T-cell (primary cell): ENCODE data around the gene ADARB2. TPM values are rescaled to one million over a fixed set of nuclear protein-coding genes. Genes with fewer than 3 reads are reported as not detected.
"Not testable (repeated sequence)": the region's sequence is repeated elsewhere in the genome, so short reads cannot be mapped to it uniquely, and the experiment has no call there.

ENCODE experiments used
- ATAC-seq, 4 experiments: fragments of 200-7000 bp in 3 of 4; fragments of 150-1000 bp in 1 of 4; cut with Tn5 transposase; replicated peaks in 1 of 4; 1 replicate in 3 of 4; 2 replicates in 1 of 4; pipeline ENCODE4 v1.10.0; 2021; ENCODE audit warnings: moderate library complexity in 3 of 4, mild to moderate bottlenecking in 2 of 4, moderate number of reproducible peaks in 1 of 4
- CTCF ChIA-PET, 2 donors: fragments of 300-600 bp; sonication (Branson Sonifier 250); formaldehyde crosslinking; loops; one replicate each; lab custom pipeline; 2022; ENCODE audit warnings: antibody characterized with exemption in 2 of 2; lab: Charles Lee
- POLR2A ChIA-PET, 2 donors: fragments of 300-600 bp; sonication (Branson Sonifier 250); formaldehyde crosslinking; loops; one replicate each; lab custom pipeline; 2022; ENCODE audit warnings: antibody characterized with exemption in 2 of 2; lab: Charles Lee
- DNase-seq, 35 experiments: peaks; one replicate each; pipeline versions ENCODE4 v3.0.0 to v3.0.0-alpha.2; 2013 to 2023
- H3K27ac ChIP-seq: one replicate; pipeline ENCODE4 v1.5.1; 2013; ENCODE audit warnings: low read length
- H3K27me3 ChIP-seq, 2 experiments: replicated peaks in 1 of 2; 1 replicate in 1 of 2; 2 replicates in 1 of 2; pipeline versions ENCODE4 v1.6.1 to v1.7.0; 2013; ENCODE audit warnings: low read length in 1 of 2, mixed read lengths in 1 of 2; ENCODE audit not compliant: control insufficient read depth in 2 of 2, insufficient read depth in 2 of 2; ENCODE audit errors: extremely low read depth in 1 of 2
- H3K36me3 ChIP-seq, 2 donors: 1 replicate in 1 of 2; 2 replicates in 1 of 2; pipeline versions ENCODE4 v1.6.1 to v1.7.0; 2013; ENCODE audit warnings: low read length in 1 of 2; ENCODE audit not compliant: control insufficient read depth in 2 of 2, insufficient read depth in 1 of 2; ENCODE audit errors: extremely low read depth in 1 of 2
- H3K4me1 ChIP-seq, 2 experiments: 1 replicate in 1 of 2; 2 replicates in 1 of 2; pipeline versions ENCODE4 v1.6.1 to v1.7.0; 2013; ENCODE audit warnings: low read length in 2 of 2, mixed read lengths in 1 of 2; ENCODE audit not compliant: insufficient read depth in 2 of 2, control insufficient read depth in 1 of 2; ENCODE audit errors: extremely low read depth in 1 of 2
- H3K4me3 ChIP-seq, 2 donors: 1 replicate in 1 of 2; 2 replicates in 1 of 2; pipeline versions ENCODE4 v1.5.1 to v1.7.0; 2013; ENCODE audit warnings: mild to moderate bottlenecking in 2 of 2, low read length in 1 of 2, moderate library complexity in 1 of 2; ENCODE audit not compliant: control insufficient read depth in 1 of 2; ENCODE audit errors: extremely low read depth in 1 of 2
- H3K9me3 ChIP-seq: 2 replicates; pipeline ENCODE4 v1.7.0; 2013
- H3K27ac Mint-ChIP-seq, 2 donors: one replicate each; pipeline ENCODE4 v1.8.0; 2020 to 2021; ENCODE audit warnings: mild to moderate bottlenecking in 2 of 2, mixed read lengths in 2 of 2
- H3K27me3 Mint-ChIP-seq, 2 donors: one replicate each; pipeline ENCODE4 v1.8.0; 2021 to 2022; ENCODE audit warnings: mixed read lengths in 2 of 2
- H3K36me3 Mint-ChIP-seq: one replicate; pipeline ENCODE4 v1.8.0; 2021; ENCODE audit warnings: mixed read lengths
- H3K4me1 Mint-ChIP-seq, 3 donors: one replicate each; pipeline ENCODE4 v1.8.0; 2020 to 2022; ENCODE audit warnings: mixed read lengths in 3 of 3, mild to moderate bottlenecking in 1 of 3
- H3K4me3 Mint-ChIP-seq, 3 donors: one replicate each; pipeline ENCODE4 v1.8.0; 2020 to 2022; ENCODE audit warnings: mild to moderate bottlenecking in 3 of 3, mixed read lengths in 3 of 3, moderate library complexity in 3 of 3
- H3K9me3 Mint-ChIP-seq, 3 donors: one replicate each; pipeline ENCODE4 v1.8.0; 2020 to 2022; ENCODE audit warnings: mixed read lengths in 3 of 3
- WGBS: methylation state at CpG from one replicate; pipeline ENCODE4 v1.1.5; 2013; ENCODE audit warnings: missing lambda C conversion rate; ENCODE audit not compliant: insufficient coverage; 5-methylcytosine and 5-hydroxymethylcytosine counted together
- total RNA-seq, 35 experiments: library from RNA in 6 of 35; stranded (reverse) in 6 of 35; fragments of 120-200 nt in 1 of 35; gene quantifications; one replicate each; pipeline versions ENCODE4 v1.2.1 to v1.2.4 and lab custom pipeline; 2013 to 2026

ADARB2 gene
- total RNA-seq, 5 donors from 2014 or later (not counting 1 experiment from before 2014, with no cell fraction given) = 0.07 to 4.0 (median 0.41) TPM

DNA sequence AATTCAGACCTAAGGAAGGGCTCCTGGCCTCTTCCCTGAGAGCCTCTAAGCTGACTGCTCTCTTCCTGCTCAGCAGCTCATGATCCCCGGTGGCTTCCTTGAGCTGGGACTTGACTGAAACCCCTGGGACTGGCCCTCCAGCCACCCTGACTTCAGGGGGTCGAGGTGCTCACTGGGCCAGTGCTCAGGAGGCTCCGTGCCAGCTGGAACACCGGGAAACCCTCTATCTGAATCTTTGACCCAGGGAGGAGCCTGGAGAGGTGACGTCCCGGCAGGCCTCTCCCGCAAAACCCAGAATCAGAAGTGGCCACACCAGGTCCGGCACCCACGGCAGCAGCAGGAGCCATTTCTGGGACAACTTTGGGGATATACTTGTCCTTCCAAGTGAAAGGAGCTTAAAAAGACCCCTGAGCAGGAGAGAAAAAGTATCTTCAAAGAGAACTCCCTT, 570.5 kb downstream of the ADARB2 start:
- WGBS = 68% methylated on average over 7 of the region's 9 CpGs
- Histone ChIP-seq H3K4me3 (no peak overlapping the region), H3K4me1 (no peaks in the 10 kb centered on the region), H3K27me3 (peaks cover 0 to 39% of the 10 kb centered on the region in 2 experiments), H3K27ac (no peak overlapping the region), H3K36me3 (no peaks in the 10 kb centered on the region), H3K9me3 (no peaks in the 10 kb centered on the region)
- no peak for DNase-seq
- ChIA-PET POLR2A (no interaction called here), CTCF (no interaction called here)
- Mint-ChIP-seq H3K36me3 (no peaks in the 10 kb centered on the region), H3K4me1 (no peaks in the 10 kb centered on the region), H3K4me3 (no peak overlapping the region), H3K27ac (no peak overlapping the region), H3K9me3 (no peaks in the 10 kb centered on the region), H3K27me3 (peaks cover 7 to 11% of the 10 kb centered on the region in 2 donors)
- no peak for ATAC-seq

DNA sequence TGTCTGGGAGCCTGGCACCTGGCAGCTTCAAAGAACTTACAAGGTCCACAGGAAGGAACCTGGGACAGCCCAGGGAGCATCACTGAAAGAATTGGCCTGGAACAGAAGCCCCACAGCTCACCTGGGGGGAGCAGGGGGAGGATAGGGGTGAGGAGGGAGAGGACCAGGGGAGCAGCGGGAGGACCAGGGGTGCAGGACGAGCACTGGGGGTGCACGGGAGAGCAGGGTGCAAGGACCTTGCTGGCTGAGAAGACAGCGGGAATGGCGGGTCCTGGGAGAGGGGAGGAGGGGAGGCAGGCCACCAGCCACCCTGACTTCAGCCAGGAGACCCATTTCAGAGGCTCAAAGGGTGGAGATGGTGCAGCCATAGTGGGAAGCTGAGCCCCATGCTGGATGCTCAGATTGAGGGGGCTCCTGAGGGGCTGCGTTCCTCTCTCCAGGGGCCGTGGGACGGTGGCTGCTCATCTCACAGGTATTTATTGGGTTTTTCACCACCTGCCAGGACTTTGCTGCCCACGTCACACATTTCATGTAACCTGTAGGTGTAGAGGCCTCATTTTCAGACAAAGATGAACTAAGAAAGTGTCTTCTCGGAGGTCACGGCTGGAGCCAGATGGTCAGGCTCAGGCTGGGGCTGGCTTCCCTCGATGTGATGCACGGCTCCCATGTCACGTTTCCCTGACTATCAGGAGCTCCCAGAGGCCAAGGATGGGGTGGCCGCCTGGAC, 571.1 kb downstream of the ADARB2 start:
- 89% methylated on average over 10 of the region's 15 CpGs for WGBS
- H3K9me3 Mint-ChIP-seq = no peaks in the 10 kb centered on the region
- no peak for ATAC-seq
- peaks cover 5 to 8% of the 10 kb centered on the region in 2 donors for H3K27me3 Mint-ChIP-seq
- H3K9me3 ChIP-seq = no peaks in the 10 kb centered on the region
- ChIA-PET CTCF (no interaction called here), POLR2A (no interaction called here)
- H3K4me1 Mint-ChIP-seq = no peaks in the 10 kb centered on the region
- no peaks in the 10 kb centered on the region for H3K36me3 Mint-ChIP-seq
- H3K4me3 ChIP-seq = no peak overlapping the region
- no peak overlapping the region for H3K27ac Mint-ChIP-seq
- H3K4me1 ChIP-seq = no peaks in the 10 kb centered on the region
- peaks cover 0 to 36% of the 10 kb centered on the region in 2 experiments for H3K27me3 ChIP-seq
- H3K27ac ChIP-seq = no peak overlapping the region
- H3K4me3 Mint-ChIP-seq = no peak overlapping the region
- no peaks in the 10 kb centered on the region for H3K36me3 ChIP-seq
- no peak for DNase-seq

GRCh38 chr10:1163831-1164230, 573.5 kb downstream of the ADARB2 start:
- no peak overlapping the region for H3K4me3 ChIP-seq
- Mint-ChIP-seq H3K4me1 (no peaks in the 10 kb centered on the region), H3K27ac (no peak overlapping the region), H3K4me3 (no peak overlapping the region), H3K36me3 (no peaks in the 10 kb centered on the region), H3K9me3 (no peaks in the 10 kb centered on the region), H3K27me3 (peaks cover 2 to 8% of the 10 kb centered on the region in 2 donors)
- no peaks in the 10 kb centered on the region for H3K9me3 ChIP-seq
- H3K27ac ChIP-seq = no peak overlapping the region
- no peaks in the 10 kb centered on the region for H3K4me1 ChIP-seq
- H3K36me3 ChIP-seq = no peaks in the 10 kb centered on the region
- DNase-seq (no peak), ATAC-seq (no peak)
- ChIA-PET CTCF (no interaction called here), POLR2A (no interaction called here)
- 70% methylated on average over 2 of the region's 5 CpGs for WGBS
- peaks cover 0 to 18% of the 10 kb centered on the region in 2 experiments for H3K27me3 ChIP-seq

DNA sequence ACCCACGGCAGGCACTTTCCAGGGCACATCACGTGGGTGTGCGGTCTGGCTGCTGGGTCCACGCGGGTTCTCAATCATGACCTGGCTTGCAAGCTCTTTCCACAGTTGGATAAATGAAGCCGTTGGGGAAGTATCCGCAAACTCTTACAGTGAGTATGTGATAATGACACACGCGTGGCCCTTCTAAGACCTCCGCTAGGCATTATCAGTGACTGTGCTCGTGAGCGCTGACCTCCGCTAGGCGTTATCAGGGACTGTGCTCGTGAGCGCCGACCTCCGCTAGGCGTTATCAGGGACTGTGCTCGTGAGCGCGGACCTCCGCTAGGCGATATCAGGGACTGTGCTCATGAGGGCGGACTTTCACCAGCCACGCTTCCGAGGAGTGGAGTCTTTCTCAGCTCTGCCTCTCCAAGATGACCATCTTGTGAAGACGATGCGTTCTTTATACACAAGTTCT, 574.1 kb downstream of the ADARB2 start:
- Mint-ChIP-seq H3K27me3 (peaks cover 2 to 8% of the 10 kb centered on the region in 2 donors), H3K27ac (no peak overlapping the region), H3K4me3 (no peak overlapping the region), H3K36me3 (no peaks in the 10 kb centered on the region), H3K9me3 (no peaks in the 10 kb centered on the region), H3K4me1 (no peaks in the 10 kb centered on the region)
- Histone ChIP-seq H3K36me3 (no peaks in the 10 kb centered on the region), H3K9me3 (no peaks in the 10 kb centered on the region), H3K4me1 (no peaks in the 10 kb centered on the region), H3K27ac (no peak overlapping the region), H3K27me3 (peaks cover 0 to 16% of the 10 kb centered on the region in 2 experiments), H3K4me3 (no peak overlapping the region)
- CTCF ChIA-PET = no interaction called here
- ATAC-seq (no peak), DNase-seq (peak in 1 of 35 experiments; percentile 2)
- POLR2A ChIA-PET = no interaction called here
- 91% methylated on average over 27 of the region's 29 CpGs for WGBS

DNA sequence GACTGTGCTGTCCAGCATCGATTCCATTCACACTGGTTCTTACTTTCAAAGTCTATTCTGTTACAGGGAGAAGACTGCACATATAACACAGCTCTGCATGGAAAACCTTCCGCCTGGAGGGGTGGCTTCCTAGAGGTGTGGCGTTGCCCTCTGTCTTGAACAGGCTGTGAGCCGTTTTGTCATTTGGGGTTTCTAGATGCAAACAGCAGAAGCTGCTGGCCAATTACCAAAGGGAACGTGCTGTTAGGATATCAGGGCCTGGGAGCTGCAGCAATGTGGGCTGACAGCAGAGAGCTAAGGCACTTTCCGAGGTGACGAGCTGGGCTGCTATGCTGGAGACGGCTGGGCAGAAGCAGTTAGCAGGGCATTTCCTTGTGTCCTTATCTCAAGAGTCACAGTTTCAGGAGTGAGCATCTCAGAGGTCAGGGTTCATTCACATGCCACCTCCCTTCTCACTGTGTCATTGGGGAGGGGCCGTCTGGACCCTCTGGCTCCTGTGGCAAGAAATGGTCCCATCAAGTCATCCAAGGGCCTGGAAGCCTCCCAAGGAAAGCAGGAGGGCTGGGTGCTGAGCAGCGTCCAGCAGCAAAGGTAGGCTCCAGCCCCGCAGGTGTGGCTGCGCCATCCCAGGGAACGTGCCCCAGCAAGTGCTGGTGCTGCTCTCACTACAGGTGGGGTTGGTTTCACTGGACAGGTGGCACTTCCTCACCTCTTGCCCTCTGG, 574.7 kb downstream of the ADARB2 start:
- ATAC-seq = no peak
- Mint-ChIP-seq H3K27ac (no peak overlapping the region), H3K4me1 (no peaks in the 10 kb centered on the region), H3K9me3 (no peaks in the 10 kb centered on the region), H3K27me3 (peaks cover 0 to 8% of the 10 kb centered on the region in 2 donors), H3K36me3 (no peaks in the 10 kb centered on the region), H3K4me3 (no peak overlapping the region)
- no peak overlapping the region for H3K27ac ChIP-seq
- WGBS = 75% methylated on average over 10 of the region's 13 CpGs
- H3K4me1 ChIP-seq = no peaks in the 10 kb centered on the region
- H3K4me3 ChIP-seq = no peak overlapping the region
- CTCF ChIA-PET = no interaction called here
- POLR2A ChIA-PET = no interaction called here
- no peaks in the 10 kb centered on the region for H3K36me3 ChIP-seq
- DNase-seq = peak in 1 of 35 experiments; percentile 18
- H3K9me3 ChIP-seq = no peaks in the 10 kb centered on the region
- H3K27me3 ChIP-seq = peaks cover 0 to 21% of the 10 kb centered on the region in 2 experiments

- 62% methylated on average over 2 of the region's 5 CpGs for WGBS
- H3K9me3 ChIP-seq, H3K27me3 Mint-ChIP-seq, DNase-seq, H3K4me1 Mint-ChIP-seq, H3K36me3 Mint-ChIP-seq, H3K36me3 ChIP-seq, H3K4me1 ChIP-seq, H3K4me3 ChIP-seq, CTCF ChIA-PET, H3K9me3 Mint-ChIP-seq, H3K27ac Mint-ChIP-seq, H3K4me3 Mint-ChIP-seq, H3K27ac ChIP-seq, POLR2A ChIA-PET, ATAC-seq: not testable (repeated sequence)
- H3K27me3 ChIP-seq = peaks cover 0 to 19% of the 10 kb centered on the region in 2 experiments
Observed at GRCh38 chr10:1161315-1161673, 576.0 kb downstream of the ADARB2 start.
